ENCODE measurements around the gene DGCR6.
"Not testable (repeated sequence)": the region's sequence is repeated elsewhere in the genome, so short reads cannot be mapped to it uniquely, and the experiment has no call there.

Gene DGCR6

DNA sequence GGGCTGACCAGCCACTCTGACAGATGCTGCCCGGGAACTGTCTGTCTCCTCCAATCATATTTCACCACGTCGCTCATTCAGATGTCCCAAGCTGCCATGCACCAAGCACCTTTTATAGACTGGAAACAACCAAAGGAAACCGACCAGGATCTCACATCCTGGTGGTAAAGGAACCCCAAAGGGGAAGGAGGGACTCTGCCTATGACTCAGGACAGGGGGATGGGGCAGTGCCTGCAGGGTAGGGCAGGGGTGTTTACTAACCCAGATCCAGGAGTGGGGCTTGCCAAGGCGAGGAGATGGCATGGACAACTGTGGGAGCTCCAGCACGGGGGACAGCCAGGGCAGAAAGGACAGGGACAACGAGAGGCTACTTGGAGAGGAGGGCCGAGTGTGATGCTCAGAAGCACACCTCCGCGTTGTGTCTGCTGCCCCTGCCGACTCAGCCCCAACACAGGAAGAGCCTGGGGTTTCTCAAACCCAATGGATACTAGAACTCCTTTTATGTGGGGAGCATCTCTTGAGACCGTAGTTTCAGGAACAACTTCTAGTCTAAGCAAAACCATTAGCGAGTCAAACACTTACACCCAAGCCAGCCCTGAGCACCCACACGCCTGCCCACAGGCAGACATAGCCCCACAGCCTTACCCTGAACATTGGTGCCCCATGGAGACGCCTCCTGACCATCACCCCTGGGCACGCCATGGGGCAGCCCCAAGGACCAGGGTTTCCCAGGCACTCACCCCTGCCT, 26.0 kb downstream of the DGCR6 start:
- DNase-seq: no peak

DNA sequence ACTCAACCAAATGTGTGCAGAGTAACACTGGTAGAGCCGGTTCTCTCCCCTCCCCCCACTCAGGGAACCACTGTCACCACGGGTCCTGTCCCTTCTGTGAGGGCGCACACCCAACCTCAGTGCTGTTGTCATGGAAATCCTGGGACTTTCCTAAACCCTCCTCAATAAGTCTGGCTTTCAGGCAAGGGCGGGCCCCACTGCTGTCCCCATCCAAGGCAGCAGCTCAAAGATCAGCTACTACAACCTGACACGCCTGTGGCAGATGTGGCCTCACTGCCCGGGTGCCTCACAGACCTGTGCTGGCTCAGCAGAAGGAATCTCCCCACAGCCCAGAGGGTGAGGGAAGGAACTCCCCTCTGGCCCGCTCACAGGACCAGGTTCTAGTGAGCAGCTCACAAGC, 27.8 kb downstream of the DGCR6 start:
- no peak for DNase-seq

DNA sequence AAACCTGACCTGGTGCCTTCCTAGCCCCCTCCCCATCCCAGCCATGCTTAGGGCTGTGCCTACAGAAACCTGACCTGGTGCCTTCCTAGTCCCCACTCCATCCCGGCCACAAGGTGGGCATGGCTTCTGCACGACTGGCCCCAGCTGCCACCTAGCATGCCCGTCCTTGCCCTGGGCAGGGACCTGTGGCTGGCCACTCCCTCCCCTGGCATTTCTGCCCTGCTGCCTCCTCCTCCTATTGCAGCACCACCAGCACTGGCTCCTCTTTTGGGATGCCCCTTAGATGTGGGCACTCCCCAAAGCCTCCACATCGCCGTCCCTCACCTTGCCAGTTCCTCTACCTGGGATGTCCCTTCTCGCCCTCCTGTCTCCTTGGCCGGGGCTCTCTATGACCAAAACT, 28.6 kb downstream of the DGCR6 start:
- not testable (repeated sequence) for DNase-seq

DNA sequence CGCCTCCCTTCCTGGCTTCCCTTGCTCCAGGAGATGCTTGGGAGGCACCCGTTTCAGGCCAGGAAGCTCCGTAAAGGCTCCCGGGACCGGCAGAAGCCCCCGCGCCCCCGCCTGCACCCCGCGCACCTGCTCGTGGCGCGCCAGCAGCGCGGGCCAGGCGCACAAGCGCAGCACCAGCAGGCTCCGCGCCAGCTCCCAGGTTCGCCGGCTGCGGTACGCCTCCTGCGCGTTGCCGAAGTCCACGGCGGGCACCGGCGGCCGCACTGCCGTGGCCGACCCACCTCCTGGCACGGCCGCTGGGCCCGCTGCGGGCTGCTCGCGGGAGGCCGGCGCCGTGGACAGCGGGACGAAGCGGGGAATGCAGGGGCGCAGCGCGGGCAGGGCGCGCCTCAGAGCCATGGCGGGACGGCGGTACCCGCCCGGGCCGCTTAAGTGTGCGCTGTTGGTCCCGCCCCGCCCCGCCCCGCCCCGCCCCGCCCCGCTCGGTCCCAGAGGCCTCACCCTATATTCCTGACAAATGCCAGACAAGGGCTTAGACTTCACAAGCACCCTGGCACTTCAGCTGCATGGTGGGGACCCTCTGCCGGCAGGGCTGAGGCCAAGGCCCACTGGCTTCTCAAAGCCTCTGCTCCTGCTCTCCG, 29.9 kb downstream of the DGCR6 start, which contains the start of gene PRODH:
Gene PRODH, minus strand, starts transcription at position 405 of the 641 bp plus-strand sequence. Its CDS starts 6 bp downstream, at position 399.
- DNase-seq: no peak

DNA sequence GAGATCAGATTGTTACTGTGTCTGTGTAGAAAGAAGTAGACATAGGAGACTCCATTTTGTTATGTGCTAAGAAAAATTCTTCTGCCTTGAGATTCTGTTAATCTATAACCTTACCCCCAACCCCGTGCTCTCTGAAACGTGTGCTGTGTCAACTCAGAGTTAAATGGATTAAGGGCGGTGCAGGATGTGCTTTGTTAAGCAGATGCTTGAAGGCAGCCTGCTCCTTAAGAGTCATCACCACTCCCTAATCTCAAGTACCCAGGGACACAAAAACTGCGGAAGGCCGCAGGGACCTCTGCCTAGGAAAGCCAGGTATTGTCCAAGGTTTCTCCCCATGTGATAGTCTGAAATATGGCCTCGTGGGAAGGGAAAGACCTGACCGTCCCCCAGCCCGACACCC, 32.6 kb downstream of the DGCR6 start:
- not testable (repeated sequence) for DNase-seq

DNA sequence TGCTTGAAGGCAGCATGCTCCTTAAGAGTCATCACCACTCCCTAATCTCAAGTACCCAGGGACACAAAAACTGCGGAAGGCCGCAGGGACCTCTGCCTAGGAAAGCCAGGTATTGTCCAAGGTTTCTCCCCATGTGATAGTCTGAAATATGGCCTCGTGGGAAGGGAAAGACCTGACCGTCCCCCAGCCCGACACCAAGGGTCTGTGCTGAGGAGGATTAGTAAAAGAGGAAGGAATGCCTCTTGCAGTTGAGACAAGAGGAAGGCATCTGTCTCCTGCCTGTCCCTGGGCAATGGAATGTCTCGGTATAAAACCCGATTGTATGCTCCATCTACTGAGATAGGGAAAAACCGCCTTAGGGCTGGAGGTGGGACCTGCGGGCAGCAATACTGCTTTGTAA, 41.0 kb downstream of the DGCR6 start:
- not testable (repeated sequence) for DNase-seq

DNA sequence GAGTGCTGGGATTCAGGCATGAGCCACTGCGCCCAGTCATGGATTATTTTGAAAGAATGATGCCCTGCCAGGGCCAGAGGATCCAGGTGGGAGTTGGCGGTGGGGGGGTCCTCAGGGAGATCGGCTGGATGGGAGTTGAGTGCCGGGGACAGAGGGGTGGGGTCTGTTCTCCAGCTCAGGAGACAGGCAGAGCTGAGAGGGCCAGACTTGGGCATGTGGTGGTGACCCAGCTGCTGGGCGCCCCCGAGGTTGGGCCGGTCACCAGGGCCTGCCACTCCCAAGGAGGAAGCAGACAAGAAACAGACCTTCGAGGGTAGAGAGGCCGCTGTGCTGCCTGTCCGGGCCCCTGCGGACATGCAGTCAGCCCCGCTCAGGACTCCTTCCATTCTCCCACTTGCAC, 41.8 kb downstream of the DGCR6 start:
- no peak for DNase-seq

DNA sequence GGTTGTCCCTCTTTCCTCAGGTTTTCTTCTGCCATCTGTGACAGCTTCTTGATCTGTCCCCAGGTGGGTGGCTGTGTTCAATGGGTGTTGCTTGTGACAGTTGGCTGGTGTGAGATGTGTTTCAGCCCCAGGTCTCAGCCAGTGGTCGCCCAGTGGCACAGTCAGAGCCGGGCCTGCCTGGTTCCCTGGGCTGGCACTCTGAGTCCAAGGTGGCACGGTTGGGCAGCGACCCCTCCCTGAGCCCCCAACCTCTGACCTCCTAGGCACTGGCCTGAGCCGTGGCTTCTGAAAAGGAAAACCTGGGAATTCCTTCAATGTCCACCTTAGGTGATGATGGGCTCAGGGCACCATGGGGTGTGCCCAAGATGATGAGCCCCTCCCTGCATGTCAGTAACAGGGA, 44.0 kb downstream of the DGCR6 start:
- no peak for DNase-seq

DNA sequence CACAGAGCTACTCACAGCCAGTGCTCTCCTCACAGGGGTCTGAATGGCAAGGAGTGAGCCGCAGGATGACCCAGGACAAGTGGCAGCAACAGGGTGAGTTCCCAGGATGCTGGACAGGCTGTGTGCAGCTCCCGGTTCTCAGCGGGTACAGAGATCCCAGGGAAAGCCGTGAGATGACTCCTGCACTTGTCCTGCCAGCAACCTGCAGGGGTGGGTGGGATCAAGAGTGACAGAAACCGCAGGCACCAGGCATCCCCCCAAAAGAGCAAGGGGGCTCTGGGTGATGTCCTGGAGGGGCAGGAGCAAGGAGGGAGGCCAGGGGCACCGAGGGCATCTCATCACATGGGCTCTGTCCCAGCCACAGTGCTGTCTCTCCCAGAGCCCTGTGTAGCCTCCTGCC, 45.9 kb downstream of the DGCR6 start:
- DNase-seq: no peak

DNA sequence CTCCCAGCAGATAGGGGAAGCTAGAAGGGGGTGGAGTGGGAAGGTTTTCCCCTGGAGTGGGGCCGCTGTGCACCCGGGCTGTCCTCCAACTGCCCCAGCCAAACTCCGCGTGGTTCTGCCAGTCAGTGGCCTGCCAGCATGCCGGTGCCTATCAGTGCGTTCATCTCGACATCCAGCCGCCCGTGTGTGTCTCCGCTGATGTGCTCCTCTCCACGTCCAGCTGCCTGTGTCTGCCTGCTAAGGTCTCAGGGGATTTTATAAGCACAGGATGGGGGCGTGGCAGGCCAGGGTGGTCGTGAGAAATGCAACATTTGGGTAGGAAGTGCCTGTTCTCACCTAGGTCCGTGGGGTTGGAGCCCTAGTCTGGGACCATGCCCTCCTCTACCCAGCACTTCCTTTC, 47.0 kb downstream of the DGCR6 start:
- DNase-seq: not testable (repeated sequence)

DNA sequence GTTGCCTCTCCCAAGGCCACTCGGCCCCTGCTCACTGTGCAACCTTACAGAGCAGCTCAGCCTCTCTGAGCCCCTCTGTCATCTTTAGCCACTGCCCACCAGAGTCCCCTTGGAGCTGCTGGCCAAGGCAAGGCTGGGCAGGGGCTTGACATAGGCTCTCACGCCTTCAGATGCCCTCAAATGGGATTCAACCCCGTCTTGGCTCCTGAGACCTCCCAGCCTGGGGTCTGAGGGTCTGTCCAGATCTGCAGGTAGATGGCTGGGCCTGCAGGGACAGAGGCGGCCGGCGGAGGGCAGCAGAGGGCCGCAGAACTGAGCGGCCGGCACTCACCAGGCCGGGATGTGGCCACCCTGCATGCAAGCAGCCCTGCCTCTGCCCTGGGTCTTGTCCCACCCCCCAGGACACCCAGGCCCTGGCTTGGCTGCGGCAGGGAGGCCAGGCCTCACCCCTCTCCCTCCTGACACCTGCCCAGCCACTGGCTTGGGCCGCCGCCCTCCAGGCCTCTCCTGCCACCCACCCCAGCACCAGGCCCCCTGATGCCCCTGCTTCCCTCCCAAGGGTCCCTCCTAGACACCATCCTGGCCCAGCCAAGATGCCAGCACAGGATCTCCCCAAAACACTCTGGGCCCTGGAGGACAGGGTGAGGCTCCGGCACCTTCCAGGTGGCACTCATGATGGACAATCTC, 48.3 kb downstream of the DGCR6 start:
- DNase-seq: peak; percentile 59

DNA sequence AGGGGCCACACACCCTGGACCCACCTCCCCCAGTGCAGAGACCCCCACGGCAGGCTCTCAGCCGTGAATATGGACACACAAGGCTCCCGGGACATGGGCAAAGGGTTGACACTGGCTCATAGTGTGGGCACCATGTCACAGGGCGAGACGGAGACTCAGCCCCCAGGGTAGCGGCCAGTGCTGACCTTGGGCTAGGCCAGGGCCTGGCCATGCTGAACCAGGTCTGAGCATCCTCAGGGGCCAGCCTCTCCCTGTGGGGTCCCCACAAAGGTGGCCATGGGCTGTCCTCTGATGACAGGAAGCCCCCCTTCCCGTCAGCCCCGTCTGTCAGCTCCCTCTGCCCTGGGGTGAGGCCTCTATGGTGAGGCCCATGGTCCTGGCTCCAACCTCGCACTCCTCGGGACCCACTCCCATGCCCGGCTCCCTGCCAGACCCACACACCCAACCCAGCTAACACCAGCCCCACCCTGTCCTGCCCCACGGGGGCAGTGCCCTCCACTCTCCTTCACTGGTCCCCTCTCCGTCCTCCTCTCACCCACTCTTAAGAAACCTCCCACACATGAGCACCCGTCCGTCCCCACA, 49.0 kb downstream of the DGCR6 start:
- DNase-seq: no peak

DNA sequence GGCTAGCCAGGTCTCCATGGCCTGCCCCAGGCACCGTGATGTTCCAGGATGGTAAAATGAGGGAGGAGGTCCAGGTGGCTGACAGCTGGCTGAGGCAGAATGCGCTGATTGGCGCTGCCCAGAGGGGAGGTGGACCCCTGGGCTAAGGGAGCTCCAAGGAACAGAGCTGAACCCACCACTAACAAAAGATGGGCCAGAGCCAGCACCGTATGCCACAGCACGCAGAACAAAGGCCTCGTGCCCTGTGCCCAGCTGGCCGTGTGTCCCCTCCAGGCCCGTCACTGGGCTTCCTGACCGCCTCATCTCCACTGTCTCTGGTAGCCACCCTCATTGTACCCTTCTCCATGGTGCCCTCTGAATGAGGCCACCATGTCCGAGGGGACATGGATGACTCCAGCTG, 49.6 kb downstream of the DGCR6 start:
- no peak for DNase-seq

DNA sequence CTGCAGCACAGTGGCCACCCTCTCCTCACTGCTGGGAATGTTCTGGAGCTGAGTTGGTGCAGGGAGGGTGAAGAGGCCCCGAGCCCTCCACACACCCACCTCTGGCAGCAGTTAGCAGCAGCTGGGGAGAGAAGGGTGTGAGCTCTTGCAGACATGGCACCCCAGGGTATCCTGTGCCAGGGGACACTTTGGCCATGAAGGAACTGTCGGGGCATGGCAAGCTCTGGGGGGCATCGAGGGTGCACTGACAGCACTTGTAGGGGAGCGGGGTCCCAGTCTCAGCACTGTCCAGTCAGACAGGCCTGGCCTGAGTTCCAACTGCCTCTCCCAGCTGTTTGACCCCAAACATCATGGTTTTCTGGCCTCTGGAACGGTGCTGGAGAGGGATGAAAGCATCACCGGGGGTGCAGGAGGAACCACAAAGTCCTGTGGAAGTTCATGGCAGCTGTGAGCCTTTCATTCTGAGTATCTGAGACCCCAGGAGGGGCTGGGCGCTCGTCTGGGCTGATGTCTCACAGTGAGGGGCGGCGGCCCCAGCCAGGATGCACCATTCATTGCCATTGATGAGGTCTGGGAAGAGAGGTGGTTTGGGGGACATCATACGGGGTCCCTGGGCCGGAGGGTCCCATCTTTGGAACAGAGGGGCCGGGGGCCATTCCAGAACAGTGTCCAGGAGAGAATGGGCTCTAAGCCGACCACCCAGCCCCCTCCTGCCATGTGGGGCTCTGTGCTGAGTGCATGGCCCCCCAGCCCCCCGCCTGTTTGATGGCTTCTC, 50.2 kb downstream of the DGCR6 start:
- not testable (repeated sequence) for DNase-seq

DNA sequence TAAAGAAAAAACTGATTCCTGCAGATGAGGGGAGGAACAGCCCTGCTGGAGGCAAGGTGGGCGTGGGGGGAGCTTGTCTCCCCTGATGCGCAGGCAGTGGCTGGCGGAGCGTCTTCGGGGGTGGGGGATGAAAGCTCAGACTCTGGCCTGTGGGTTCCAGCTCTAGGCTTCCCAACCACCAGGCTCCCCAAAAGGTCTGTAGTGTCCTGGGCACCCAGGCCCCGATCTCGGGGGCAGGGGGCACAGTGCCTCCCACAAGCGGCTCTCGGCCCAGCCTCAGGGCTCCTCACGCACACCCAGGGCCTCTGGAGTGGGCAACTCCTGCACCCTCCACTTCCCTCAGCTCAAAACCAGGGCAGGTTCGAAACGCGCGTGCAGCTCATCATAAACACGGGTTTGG, 50.8 kb downstream of the DGCR6 start:
- not testable (repeated sequence) for DNase-seq

DNA sequence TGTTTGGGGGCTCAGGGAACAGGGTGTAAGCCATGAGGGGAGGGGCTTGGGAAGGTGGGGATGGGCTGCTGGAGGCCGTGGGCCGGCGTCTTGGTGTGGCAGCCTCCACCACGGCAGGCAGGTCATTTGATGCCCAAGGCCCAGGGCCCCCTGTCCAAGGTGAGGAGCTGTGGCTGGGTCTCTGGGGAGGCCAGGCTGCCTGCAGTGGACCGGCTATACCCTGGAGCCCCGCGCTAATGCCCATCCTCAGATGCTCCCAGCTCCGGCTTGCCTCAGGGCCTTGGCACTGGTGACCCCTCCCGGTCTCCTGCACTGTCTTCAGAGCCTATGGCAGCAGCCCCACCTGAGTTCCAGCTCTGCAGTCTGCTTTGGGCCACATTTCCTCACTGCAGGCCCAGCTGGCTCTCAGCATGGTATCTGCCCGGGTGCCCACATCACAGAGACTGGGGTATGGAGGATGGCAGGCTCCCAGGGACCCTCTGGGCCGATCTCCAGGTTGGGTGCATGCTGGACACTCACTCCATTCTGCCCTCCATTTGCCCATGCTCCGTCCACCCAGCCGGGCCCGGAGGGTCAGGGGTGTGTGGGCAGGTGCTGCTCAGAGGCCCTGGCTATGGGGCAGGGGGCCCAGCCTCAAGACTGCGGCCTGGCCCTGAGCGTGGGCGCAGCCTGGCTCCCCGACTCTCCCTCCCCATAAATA, 51.7 kb downstream of the DGCR6 start:
- DNase-seq: not testable (repeated sequence)

DNA sequence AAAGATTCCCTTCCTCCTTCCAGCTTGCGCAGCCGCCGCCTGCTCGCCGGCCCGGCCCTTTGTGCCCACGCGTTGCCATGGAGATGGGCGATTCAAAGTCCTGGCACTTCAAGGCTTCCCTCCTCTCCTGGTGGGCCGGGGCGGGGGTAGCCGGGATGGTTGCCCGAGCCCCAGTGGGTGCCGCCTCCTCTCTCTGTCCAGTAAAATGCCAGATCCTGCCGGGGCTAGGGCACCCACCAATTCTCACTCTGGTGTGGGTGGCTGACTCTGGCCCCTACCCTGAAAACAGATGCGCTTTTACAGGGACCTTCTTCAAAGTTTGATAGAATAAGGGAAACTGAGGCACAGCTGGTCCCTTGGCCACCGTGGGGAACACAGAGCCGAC, 52.2 kb downstream of the DGCR6 start:
- not testable (repeated sequence) for DNase-seq

DNA sequence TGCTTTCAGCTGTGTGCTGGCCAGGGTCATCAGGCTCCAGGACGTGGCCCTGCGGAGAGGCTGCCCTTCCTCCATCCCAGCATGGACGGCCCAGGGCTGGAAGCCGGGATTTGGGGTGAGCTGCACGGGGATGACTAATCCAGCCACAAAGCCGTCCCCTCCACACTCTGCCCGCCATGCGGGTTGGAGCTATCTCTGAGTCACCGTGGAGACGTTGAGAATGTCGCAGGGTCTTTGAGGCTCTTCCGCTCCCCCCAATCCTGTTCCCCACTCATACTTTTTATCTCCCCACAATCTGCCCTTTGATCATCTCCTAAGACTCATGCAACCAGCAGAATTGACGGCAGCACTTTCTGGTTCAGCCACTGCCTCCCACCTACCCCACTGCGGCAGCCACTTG, 52.6 kb downstream of the DGCR6 start:
- DNase-seq: not testable (repeated sequence)

DNA sequence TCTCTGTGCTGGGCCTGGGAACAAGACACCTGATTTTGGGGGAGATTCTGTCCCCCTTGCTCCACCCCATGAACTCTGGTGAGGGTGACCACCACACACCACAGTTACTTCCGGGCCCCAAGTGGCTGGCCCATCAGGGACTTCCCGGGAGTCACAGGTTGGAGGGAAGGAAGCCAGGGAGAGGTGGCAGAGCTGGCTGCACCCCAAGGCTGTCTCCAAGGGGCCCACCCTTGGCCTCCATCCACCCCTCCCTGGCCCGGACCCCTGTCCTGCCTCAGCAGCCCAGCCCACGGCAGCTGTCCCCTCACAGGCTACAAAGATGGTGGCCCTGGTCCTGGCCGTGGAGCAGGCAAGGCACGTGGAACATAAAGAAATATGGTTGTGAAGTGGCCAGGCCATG, 53.1 kb downstream of the DGCR6 start:
- DNase-seq: not testable (repeated sequence)

DNA sequence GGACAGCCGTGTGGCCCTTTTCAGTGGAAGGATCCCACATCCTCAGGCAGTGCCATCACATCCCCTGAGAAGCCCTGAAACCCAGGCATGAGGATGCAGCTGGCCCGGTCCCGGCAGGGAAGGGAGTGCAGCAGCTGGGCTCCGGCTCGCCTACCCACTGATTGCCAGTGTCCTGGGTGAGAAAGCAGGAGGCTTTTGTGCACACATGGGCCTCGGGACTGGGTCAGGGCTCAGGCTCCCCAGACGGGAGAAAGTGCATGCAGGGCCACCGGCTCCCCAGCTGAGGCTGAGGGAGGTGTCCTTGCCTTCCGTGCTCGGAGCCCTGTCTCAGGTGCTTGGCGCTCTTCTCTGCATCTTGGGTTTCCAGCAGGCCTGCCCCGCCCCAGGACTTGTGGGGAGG, 53.6 kb downstream of the DGCR6 start:
- DNase-seq: not testable (repeated sequence)

DNA sequence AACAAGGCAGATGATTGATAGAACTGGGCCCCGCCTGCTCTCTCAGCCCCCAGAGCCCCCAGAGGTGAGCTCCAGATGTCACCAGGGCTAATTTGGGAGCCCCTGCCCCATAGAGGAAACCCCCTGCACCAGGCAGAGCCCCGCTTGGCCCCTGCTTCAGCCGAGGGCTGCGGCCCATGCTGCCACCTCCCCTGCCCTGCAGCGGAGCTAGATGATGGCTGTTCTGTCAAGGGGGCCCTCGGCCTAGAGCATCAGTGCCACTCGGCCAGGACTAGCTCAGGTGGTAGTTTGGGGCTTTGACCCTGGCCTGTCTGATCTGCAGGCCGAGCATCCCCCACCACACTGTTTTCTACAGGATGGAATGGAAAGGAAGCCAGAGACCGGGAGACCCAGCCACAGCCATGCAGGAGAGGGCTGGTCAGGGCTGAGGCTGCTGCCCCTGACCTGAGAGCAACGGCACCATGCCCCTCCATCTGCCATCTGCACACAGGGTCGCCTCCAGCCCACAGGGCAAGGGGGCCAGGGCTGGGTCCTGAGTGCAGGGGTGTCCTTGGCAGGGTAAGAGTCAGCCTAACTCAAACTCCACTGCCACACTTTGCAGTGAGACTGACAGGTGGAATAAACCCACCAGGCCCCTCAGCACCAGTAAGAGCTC, 54.2 kb downstream of the DGCR6 start:
- DNase-seq: not testable (repeated sequence)

DNA sequence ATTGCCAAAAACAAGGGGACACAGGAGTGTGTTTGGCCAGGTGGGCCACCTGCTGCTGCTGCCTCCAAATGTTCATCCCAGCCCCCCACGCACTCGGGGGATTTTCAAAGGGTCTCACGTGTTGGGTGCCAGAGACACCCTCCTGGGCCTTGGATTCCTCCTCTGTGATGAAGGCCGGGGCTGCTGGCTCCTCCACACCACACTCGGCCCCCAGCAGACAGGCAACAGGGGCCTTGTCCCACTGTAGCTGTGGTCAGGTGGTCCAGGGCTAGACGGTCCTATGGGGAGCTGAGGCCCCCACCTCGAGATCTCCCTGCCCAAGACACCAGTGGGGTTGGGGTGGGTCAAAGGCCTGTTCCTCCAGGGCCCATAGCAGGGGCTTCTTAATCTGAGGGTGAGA, 55.1 kb downstream of the DGCR6 start:
- not testable (repeated sequence) for DNase-seq

Data from activated CD4-positive, alpha-beta T cell treated with anti-CD3 and anti-CD28 coated beads, Interleukin-2, amount 50 U/mL, for 16 hours (primary cell).